Umbilical cord (tissue), 2 donors: ENCODE data around the gene SHISA6. TPM values are rescaled to one million over a fixed set of nuclear protein-coding genes. Genes with fewer than 3 reads are reported as not detected.
"Not testable (repeated sequence)": the region's sequence is repeated elsewhere in the genome, so short reads cannot be mapped to it uniquely, and the experiment has no call there.

Source experiments
- DNase-seq: peaks from one replicate; pipeline ENCODE4 v3.0.0-alpha.2; 2015; ENCODE audit warnings: low spot score
- total RNA-seq: library from RNA; depleted of rRNA; stranded (reverse); fragments of >200 nt; gene quantifications from one replicate; pipeline ENCODE4 v1.2.3, GENCODE V29; 2014; ENCODE audit warnings: low replicate concordance; ENCODE audit not compliant: insufficient read depth

SHISA6 gene
- total RNA-seq, 1 donor from 2014 or later = 0.48 TPM

DNA sequence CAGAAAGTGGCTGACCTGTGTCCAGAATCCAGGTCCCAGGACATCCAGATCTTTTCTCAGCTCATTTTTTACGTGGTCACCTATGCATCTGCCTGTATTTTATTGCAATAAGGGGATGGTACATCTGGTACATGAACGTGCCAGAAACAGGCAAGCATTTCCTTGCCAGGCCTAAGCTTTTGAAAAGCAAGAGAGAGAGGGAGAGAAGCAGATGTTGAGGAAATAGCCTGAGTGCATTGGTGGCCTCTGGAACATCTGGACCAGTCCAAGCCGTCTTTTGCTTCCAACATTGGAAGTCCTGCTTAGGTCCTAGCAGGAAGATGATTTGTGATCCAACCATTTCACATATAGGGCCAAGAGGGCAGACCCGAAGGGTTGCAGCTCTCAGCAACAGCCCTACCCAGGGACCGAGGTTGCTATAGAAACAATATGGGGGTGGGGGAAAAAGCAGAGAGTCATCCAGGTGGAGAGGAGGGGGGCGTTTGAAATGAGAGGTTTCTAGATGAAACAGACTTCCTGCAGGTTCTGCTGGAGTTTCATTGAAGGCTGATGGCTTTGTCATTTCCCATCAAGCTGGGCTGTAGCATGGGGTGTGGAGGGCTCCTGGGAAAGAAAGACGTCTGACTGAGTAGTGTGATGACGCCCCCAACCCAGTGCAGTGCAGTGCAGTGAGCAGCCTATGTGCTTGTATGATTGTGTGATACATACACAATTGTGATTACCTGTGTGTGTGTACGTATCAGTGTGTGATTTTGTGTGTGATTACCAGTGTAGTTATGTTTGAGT is 61.6 kb downstream of the SHISA6 start:
- no peak for DNase-seq

DNA sequence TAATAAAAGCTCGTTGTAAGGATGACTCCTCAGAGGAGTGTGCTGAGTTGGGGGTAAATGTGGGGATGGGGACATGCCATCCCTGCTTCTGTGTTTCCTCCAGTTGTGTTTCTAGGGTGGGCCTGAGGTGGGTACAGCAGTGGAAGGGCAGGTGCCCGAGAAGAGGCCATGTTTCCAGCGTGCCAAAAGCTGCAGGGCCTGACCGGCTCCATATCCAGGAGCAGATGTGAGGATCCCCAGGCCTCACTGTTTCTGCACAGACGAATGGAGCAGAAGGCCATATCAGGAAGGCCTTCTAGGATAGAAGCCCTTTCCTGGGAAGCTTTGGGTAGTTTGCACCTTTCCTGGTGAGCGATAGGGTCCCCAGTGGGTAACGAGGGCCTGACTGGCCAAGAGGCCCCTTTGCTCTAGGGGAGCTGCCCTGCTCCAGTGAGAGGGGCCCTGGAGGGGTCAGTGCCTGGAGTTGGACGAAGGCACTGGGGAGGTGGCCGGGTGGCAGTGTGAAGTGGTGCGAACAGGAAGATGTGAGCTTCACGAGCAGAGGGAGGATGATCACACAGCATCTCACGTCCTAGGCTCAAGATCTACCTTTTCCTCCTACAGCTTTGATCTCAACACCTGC is 62.9 kb downstream of the SHISA6 start:
- no peak for DNase-seq

DNA sequence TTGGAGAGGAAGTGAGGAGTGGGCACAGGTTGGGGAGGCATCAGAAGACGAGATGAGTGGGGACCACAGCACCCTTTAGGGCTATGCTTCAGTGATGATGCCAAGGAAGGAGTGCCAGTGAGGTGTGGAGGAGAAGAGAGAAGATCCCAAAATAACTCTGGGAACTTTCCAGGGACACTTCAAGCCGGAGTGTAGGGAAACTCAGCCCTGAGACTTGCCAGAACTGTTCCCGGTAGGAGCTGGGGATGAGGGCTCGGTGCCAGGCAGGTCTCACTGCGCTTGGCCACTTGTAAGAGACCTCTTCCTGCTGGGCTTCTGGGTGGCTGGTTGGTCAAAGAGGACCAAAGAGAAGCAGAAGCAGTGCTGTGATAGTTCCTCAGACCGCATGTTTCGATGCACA is 63.6 kb downstream of the SHISA6 start:
- no peak for DNase-seq

DNA sequence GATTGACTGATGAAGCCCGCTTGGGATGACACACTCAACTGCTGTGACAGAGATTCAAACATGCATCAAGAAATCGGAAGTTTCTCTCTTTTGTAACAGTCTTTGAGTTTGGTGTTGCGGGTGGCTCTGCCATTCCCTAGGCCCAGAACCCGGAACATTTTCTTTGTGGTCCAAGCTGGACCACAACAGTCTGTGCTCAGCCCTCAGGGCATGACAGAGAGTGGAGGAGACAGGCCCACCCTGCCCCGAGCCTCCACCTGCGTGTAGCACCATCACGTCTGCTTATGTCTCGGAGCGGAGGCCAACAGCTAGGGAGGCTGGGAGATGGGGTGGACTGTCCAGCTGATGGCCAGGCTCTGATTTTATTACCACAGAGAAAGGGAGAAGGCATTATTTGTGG is 64.5 kb downstream of the SHISA6 start:
- DNase-seq = no peak

DNA sequence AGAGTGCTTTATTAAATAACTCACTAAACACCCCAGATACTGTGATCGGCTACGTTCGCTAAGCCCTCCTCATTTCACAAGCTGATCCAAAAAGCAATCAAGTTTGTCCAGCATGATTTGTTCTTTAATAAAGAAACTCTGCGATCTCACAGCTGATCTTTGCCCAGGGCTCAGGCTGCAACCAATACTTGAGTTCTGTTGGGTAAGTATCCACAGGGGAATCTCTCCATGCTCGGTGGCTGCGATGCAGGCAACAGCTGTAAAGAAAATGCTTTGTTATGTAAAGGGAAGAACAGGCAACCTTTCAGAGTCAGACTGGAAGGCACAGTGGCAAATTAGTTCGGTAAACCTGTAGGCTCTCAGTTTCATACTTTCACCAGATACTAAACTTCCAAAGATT is 67.5 kb downstream of the SHISA6 start:
- no peak for DNase-seq

DNA sequence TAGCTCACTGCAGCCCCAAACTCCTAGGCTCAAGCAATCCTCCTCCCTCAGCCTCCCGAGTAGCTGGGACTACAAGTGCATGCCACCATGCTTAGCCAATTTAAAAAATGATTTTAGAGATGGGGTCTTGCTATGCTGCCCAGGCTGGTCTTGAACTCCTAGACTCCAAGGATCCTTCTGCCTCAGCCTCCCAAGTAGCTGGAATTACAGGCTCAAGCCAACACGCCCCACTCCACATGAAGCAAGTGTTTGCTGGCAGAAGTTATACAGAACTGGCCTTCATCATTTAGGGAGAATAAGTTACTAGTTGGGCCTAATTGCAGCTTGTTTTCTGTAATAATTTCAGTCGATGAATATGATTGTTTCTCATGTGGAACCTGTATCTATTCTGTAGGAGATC is 68.0 kb downstream of the SHISA6 start:
- DNase-seq = no peak

DNA sequence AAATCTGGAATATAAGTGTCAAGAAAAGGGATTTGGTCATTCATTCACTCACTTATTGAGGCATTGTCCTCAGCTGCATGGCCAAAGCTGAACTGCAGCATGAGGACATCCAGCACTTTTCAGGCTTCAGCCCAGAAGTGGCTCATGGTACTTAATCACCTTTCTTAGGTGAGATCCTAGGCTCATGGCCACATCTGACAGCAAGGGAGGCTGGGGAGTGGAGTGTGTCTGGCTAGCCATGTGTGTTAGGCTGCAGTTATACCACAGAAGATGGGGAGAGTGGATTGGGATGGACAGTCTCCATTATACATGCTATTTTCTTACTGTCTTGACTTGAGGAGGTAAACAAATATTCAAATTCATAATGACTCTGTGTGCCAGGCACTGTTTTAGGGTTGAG is 68.8 kb downstream of the SHISA6 start:
- no peak for DNase-seq

DNA sequence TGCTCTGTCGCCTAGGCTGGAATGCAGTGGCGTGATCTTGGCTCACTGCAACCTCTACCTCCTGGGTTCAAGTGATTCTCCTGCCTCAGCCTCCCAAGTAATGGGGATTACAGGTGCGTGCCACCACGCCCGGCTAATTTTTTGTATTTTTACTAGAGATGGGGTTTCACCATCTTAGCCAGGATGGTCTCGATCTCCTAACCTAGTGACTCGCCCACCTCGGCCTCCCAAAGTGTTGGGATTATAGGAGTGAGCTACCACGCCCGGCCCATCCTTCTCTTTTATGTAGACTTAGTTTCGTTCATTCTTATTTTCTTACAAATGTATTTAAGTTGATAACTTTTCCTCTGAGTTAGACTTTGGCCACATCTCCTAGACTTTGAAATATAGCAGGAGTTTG is 75.4 kb downstream of the SHISA6 start:
- not testable (repeated sequence) for DNase-seq

DNA sequence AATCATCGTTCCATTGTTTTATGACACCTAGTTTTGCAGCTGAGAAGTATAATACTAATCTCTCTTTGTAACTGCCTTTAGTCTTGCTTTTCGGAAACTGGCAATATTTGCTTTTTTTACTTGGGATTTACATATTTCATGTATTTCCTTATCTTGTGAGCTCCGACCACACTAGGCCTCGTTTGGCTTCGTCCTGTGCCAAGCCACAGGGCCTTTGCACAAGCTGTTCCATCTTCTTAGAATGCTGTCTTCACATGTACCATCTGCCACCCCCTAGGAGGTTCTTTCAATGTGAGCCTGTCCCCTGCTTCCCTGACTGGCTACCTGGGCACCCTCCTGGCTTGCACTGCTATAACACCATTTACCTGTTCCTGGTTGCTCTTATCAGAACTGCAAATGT is 77.2 kb downstream of the SHISA6 start:
- no peak for DNase-seq

DNA sequence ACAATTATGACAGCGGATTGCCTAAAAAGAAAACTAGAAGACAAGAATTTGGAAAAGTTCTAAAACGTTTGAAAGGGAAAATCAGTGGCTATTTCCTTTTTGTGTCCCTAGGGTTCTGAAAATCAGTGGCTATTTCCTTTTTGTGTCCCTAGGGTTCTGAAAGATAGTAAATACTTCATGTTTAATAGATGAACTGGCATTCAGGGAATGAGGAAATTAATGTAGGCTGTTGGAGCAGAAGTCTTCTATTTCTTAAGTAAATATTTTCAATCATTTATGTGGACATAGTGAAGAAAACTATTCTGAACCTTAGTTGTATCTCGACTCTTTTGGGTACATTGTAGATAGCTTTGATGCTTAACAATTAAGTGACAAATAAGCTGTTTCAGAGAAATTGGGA is 78.9 kb downstream of the SHISA6 start:
- DNase-seq = no peak

DNA sequence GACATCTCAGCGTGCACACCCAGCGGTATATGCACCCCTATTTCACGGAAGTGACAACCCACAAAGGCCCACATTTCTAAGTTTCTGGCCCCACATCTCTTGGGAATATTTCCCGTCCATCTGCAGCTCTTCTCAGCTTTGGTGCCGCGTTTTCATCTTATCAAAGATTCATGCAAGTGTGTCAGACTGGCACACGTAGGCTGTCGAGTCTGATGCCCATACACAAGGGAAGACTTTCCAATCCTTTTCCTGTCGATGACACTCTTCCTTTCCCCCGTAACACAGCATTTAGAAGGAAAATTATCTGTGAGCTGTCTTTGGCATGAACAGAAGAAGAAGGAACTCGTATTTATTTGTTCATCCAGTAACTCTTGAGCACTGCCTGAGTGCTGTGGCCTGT is 83.0 kb downstream of the SHISA6 start:
- DNase-seq = no peak

DNA sequence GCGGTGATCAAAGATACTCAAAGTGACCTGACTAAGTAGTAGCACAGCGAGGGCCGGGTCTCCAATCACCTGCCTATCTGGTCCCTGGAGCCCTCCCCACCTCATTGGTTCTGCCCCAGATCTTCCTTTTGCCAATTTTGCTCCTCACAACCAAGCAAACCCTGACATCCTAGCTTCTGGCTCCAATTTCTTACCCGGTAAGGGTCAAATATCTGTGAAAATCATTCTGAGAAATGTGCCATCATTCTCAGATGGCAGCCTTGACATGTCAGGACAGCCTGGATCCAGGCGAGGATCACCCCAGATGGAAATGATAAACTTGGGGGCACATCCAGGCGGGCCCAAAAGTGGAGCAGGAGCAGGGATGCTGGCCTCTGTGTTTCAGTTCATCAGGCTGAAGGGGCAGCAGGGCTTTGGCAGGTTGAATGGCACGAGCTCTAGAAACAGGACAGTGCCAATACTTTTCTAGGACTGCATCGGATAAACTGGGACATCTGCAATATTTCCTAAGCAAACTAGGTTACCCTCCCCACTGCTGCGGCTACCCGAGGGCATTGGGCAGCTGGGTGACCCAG is 83.9 kb downstream of the SHISA6 start:
- no peak for DNase-seq

DNA sequence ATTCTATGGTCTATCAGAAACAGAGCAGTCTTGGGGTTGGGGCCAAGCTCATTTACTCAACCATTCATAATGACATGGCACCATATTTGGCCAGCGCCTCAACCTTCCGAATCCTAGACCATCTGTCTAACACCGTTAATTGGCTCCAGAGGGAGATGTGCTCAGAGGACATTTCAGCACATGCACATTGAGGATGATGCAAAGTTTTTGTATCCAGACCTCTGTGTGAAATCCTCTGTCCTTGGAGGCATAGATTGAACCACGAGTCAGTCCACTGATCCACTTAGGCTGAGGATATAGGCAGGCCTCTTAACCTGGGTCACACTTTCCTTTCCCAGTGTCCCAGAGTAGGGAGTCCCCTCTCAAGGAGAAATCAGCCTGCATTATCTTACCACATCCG is 85.5 kb downstream of the SHISA6 start:
- DNase-seq = no peak

DNA sequence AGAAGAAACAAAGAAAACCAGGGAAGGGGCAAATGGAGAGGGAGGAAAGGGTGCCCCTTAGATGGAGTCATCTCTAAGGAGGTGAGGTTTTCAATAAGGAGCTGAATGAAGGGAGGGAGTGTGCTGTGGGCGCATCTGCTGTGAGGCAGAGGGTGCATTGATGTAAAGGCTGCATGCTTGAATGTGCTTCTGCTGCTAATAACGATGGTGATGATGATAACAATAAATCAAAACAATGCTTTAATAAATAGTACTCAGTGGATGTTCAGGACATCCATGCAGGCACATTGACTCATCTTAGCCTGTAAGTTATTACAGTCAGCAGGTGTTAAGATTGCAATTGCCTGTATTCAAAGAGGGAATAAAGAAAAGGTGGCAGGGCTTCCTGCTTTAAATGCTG is 87.8 kb downstream of the SHISA6 start:
- no peak for DNase-seq

DNA sequence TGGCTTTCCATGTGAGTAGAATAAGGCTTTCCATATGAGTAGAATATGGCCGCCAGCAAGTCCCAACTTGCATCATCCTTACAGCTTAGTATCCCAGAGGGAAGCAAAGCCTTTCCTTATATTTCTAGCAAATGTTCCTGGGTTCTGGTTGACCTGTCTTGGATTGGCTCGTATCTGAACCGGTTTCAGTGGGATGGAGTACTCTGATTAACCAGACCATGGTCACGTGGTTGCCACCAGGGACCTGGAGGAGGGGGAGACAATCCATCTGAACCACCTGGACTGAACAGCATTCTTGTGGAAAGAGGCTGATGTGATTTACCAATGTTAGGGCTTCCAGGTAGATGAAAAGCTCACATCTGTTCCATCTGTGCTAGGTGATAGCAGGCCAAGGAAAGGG is 89.0 kb downstream of the SHISA6 start:
- no peak for DNase-seq

DNA sequence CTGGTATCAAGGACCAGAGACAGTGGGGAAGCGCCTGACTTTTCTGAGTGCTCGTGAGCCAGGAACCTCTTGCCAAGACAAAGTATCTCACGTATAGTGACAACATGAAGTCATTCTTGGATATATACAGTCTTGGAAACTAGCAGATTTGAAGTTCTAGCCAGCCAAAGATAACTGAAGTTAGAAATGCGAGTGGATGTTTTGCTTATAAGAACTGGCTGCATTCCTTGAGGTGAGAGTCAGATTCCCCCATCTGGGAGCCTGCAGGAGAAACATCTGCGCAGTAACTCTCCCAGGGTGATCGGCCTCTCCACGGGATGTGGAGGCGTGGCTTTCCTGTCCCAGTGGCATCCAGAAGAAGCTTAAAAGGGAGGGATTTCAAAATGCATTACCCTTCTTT is 89.8 kb downstream of the SHISA6 start:
- peak; percentile 90 for DNase-seq

DNA sequence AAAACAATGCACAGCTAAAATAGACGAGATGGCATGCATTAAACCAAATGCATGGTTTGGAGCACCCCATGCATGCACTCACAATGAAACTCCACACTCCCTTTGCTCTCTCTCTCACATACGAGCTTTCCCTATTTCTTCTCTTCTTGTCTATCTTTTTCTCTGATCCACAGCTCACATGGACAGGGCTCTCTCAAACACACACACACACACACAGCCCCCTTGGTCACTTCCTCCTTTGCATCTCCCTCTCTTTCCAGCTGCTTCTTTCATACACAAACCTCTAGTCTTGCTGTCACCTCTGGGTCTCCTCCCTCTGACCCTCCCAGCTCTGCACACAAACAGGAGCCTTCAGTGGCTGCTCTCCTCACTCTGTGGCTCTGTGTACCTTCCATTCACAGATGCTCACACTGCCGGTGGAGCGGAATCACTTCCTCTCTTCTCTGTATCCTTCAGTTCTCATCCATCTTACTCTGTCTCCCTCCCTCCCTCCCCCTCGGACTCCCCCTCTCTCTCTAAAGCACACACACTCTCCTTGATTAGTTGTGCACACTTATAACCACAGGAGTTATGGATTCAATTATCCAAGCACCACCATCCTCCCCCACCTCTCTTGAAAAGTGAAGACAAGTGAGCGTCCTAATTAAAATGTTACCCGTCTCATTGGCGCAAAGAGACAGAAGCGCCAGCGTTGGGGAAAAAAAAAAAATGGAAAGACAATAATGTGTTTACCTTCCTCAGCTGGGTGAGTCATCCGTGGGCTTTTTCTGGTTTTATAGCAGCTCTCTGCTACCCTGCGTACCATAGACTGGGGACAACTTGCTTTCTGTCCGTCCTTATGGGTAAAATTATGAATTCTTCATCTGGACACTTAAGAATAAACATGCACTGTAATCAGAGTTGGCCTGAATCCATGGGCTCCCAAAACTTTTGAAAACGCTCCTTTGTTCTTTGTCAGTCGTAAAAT is 90.8 kb downstream of the SHISA6 start:
- no peak for DNase-seq

DNA sequence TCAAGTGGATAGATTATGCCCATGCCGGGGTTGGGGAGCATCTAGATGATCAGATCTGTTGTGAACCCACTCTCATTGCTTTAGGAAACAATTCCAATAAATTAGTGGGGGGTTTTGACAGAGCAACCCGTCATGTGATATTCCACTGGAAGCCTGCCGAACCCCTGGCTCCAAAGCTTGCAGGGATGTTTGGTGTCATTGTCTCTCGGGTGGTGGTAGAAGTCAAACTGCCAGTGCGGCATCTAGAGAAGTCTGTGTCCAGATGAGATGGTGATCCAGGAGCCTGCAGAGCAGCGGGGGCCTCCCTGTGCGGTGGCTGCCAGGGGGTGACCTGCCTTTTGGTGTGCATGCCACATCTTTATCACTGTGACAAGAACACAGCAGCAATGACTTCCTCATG is 91.7 kb downstream of the SHISA6 start:
- no peak for DNase-seq

DNA sequence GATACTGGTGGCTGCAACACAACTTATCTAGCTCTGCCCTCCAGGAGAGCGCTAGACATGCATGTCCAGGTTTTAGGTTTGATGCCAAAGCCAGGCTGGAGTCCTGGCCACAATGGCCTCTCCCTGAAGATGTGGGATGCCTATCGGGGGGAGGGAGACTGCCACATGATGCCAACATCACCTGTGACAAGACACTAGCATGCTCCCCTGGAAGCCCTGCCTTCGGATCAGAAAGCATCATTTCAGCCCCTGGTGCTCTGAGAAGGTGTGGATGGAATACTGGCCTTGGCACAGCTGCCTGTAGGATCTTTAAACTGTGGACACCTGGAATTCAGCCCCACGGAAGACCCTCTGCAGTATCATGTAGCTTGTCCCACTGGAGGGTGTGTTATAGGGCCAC is 93.5 kb downstream of the SHISA6 start:
- no peak for DNase-seq

DNA sequence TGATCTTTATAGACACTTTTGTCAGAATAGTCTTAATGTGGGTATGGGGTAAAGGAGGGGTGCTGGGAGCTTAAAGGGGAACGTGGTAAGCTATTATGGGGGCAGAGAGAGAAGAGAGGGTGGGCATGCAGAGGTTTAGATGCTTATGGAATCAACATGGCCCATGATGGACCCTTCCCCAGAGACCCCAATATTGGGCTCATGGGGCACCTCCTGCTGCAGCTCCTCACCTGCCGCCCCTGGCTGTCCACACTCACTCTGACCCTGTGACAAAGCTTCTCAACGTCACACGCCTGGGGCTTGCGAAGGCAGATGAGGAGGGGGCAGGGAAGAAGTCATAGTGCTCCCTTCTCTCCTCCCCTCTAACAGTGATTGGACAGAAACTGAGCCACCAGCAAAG is 95.3 kb downstream of the SHISA6 start:
- no peak for DNase-seq

DNA sequence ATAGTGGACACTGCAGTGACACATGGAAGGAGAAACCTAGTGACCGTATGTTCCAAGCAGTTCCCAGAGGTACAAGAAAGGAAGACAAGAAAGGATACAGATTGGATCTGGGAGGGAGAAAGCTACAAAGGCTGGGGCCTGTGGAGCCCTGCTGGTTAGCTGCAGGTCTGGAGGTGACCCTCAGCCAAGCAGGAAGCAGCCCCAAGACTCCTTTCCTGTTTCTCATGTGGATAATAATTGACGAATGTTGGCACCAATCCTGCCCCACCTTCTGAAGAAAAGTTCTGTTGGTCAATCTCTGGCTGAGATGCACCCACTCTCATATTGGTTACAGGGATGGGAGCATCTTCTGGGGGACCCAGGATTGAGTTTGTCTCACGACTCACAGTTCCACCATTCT is 99.8 kb downstream of the SHISA6 start:
- DNase-seq = no peak

DNA sequence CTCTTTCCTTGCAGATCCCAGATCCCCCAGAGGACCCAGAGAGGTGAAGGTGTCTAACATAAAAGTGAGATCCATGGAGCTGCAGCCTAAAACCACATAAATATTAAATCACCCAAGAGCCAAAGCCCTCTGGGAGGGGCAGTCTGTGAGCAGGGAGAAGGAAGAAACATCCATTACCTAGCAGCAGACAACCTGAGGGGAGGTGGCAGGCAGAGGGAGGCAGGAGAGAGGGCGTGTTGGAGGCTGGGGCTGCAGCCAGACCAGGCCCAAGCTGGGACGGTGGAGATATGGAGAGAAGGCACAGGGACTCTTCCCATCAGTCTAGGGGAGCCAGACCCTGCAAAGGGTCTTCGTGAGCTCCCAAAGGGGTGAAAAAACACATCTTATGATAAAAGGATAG is 101.1 kb downstream of the SHISA6 start:
- DNase-seq = no peak
